ENCODE measurements around the gene SEC22A.

The SEC22A gene

GRCh38 chr3:123201557-123202427, at the start of gene SEC22A:
Gene SEC22A, plus strand, starts transcription at chr3:123201943. Its CDS starts 7,275 bp downstream, at chr3:123209218.
- peak; percentile 98 for DNase-seq

GRCh38 chr3:123152687-123153086, 49.1 kb upstream of the SEC22A start:
- DNase-seq, result no peak

GRCh38 chr3:123153125-123154019, 48.4 kb upstream of the SEC22A start:
- no peak for DNase-seq

- DNase-seq, result no peak
These were observed 47.4 kb upstream of the SEC22A start for GRCh38 chr3:123154020-123154985.

GRCh38 chr3:123155471-123156011, 46.2 kb upstream of the SEC22A start:
- no peak for DNase-seq

- no peak for DNase-seq
These were observed 45.3 kb upstream of the SEC22A start for GRCh38 chr3:123156276-123156995.

- DNase-seq, result no peak
These were observed 44.5 kb upstream of the SEC22A start for GRCh38 chr3:123157209-123157597.

- DNase-seq, result no peak
These were observed 44.0 kb upstream of the SEC22A start for GRCh38 chr3:123157598-123158287.

- DNase-seq, result no peak
These were observed 43.4 kb upstream of the SEC22A start for GRCh38 chr3:123158330-123158729.

GRCh38 chr3:123158899-123159390, 42.8 kb upstream of the SEC22A start:
- DNase-seq, result no peak

- DNase-seq, result no peak
These were observed 41.7 kb upstream of the SEC22A start for GRCh38 chr3:123159926-123160635.

GRCh38 chr3:123161167-123161566, 40.6 kb upstream of the SEC22A start:
- DNase-seq, result no peak

- DNase-seq, result no peak
These were observed 38.6 kb upstream of the SEC22A start for GRCh38 chr3:123163141-123163540.

GRCh38 chr3:123165163-123165562, 36.6 kb upstream of the SEC22A start:
- no peak for DNase-seq

GRCh38 chr3:123167686-123168085, 34.1 kb upstream of the SEC22A start:
- no peak for DNase-seq

- DNase-seq, result no peak
These were observed 33.6 kb upstream of the SEC22A start for GRCh38 chr3:123168122-123168521.

- DNase-seq, result no peak
These were observed 33.1 kb upstream of the SEC22A start for GRCh38 chr3:123168605-123169004.

GRCh38 chr3:123169492-123169929, 32.2 kb upstream of the SEC22A start:
- DNase-seq, result no peak

GRCh38 chr3:123169930-123170329, 31.8 kb upstream of the SEC22A start:
- DNase-seq, result no peak

- DNase-seq, result no peak
These were observed 21.0 kb upstream of the SEC22A start for GRCh38 chr3:123180791-123181190.
